Astrocyte of the hippocampus (primary cell): ENCODE data around the gene DYNLT4.
A peak's percentile ranks its signal among the peaks of the same experiment; 100 is the strongest.
"Not testable (repeated sequence)": the region's sequence is repeated elsewhere in the genome, so short reads cannot be mapped to it uniquely, and the experiment has no call there.

Source experiments
- DNase-seq: peaks from one replicate; pipeline ENCODE4 v3.0.0; 2011; ENCODE audit warnings: low read depth, low spot score

The DYNLT4 gene

GRCh38 chr1:44828841-44829440, 21.8 kb upstream of the DYNLT4 start:
- DNase-seq, result no peak

GRCh38 chr1:44828003-44828651, 21.0 kb upstream of the DYNLT4 start:
- DNase-seq, result no peak

- DNase-seq, result no peak
These were observed 20.2 kb upstream of the DYNLT4 start for GRCh38 chr1:44827197-44828002.

GRCh38 chr1:44826375-44827196, 19.4 kb upstream of the DYNLT4 start:
- DNase-seq, result no peak

GRCh38 chr1:44824392-44824791, 17.2 kb upstream of the DYNLT4 start:
- not testable (repeated sequence) for DNase-seq

- no peak for DNase-seq
These were observed 15.9 kb upstream of the DYNLT4 start for GRCh38 chr1:44822981-44823451.

- no peak for DNase-seq
These were observed 15.1 kb upstream of the DYNLT4 start for GRCh38 chr1:44822131-44822701.

GRCh38 chr1:44821240-44821715, 14.1 kb upstream of the DYNLT4 start:
- DNase-seq, result no peak

- DNase-seq, result no peak
These were observed 13.4 kb upstream of the DYNLT4 start for GRCh38 chr1:44820328-44821239.

GRCh38 chr1:44819608-44820327, 12.6 kb upstream of the DYNLT4 start:
- peak; percentile 90 for DNase-seq

- no peak for DNase-seq
These were observed 12.1 kb upstream of the DYNLT4 start for GRCh38 chr1:44819196-44819607.

- no peak for DNase-seq
These were observed 10.8 kb upstream of the DYNLT4 start for GRCh38 chr1:44817771-44818495.

- no peak for DNase-seq
These were observed 10.2 kb upstream of the DYNLT4 start for GRCh38 chr1:44817307-44817706.

- DNase-seq, result not testable (repeated sequence)
These were observed 8.8 kb upstream of the DYNLT4 start for GRCh38 chr1:44815926-44816325.

- peak; percentile 56 for DNase-seq
These were observed 5.8 kb upstream of the DYNLT4 start for GRCh38 chr1:44812822-44813543.

- DNase-seq, result no peak
These were observed 4.1 kb upstream of the DYNLT4 start for GRCh38 chr1:44811234-44811633.

- not testable (repeated sequence) for DNase-seq
These were observed 3.6 kb upstream of the DYNLT4 start for GRCh38 chr1:44810762-44811105.

GRCh38 chr1:44810101-44810761, 3.1 kb upstream of the DYNLT4 start:
- peak; percentile 81 for DNase-seq
